ENCODE results near the gene SKIC3. TPM values are rescaled to one million over a fixed set of nuclear protein-coding genes. Genes with fewer than 3 reads are reported as not detected.

SKIC3 gene
- total and polyA plus RNA-seq, 2 experiments from 2014 or later: 75.1 to 111 TPM

GRCh38 chr5:95528565-95528964, 26.2 kb downstream of the SKIC3 start (continued):
- TF ChIP-seq REST (IDR thresholded peaks at IDR 0.05; ENCODE audit: unreplicated experiment): no peak

GRCh38 chr5:95526871-95527270, 27.9 kb downstream of the SKIC3 start:
- H2AFZ ChIP-seq: no peak overlapping the region
- H4K20me1 ChIP-seq (replicated peaks; ENCODE audit: insufficient read depth): no peaks in the 10 kb centered on the region
- no peaks in the 10 kb centered on the region for H3K9me3 Mint-ChIP-seq
- TF ChIP-seq ETS1 (IDR thresholded peaks at IDR 0.05): no peak
- TF ChIP-seq POLR2AphosphoS5 (IDR thresholded peaks at IDR 0.05; ENCODE audit: low read depth): no peak
- no peak for TF ChIP-seq EZH2phosphoT487 (IDR thresholded peaks at IDR 0.05; ENCODE audit: unreplicated experiment)
- TF ChIP-seq STAT1 (IDR thresholded peaks at IDR 0.05; ENCODE audit: unreplicated experiment): no peak
- TF ChIP-seq NANOG (IDR thresholded peaks at IDR 0.05; ENCODE audit: borderline replicate concordance): no peak
- TF ChIP-seq REST (IDR thresholded peaks at IDR 0.05; ENCODE audit: unreplicated experiment): no peak
- TF ChIP-seq ZNF331 (CRISPR knock-in tag; IDR thresholded peaks at IDR 0.05; ENCODE audit: low read depth): no peak
- TF ChIP-seq ZNF114 (CRISPR knock-in tag; IDR thresholded peaks at IDR 0.05): no peak
- no peak for TF ChIP-seq JUNB (IDR thresholded peaks at IDR 0.05; ENCODE audit: unreplicated experiment)
- TF ChIP-seq CREB1 (CRISPR knock-in tag; IDR thresholded peaks at IDR 0.05; ENCODE audit: low read depth): no peak
- no peak overlapping the region for H3K4me3 Mint-ChIP-seq
- H3K27ac Mint-ChIP-seq: no peak overlapping the region
- peaks cover 5% of the 10 kb centered on the region; the same call in 1 of the 2 replicates for H3K36me3 ChIP-seq (ENCODE audit: insufficient read depth)
- no peak overlapping the region for H3K4me2 ChIP-seq
- H3K27ac ChIP-seq (ENCODE audit: low read depth): no peak overlapping the region
- ATAC-seq (no peak), DNase-seq (ENCODE audit: low spot score) (no peak)
- peaks cover 5% of the 10 kb centered on the region; the same call in 2 of the 3 replicates for H3K4me1 Mint-ChIP-seq
- no peaks in the 10 kb centered on the region for H3K27me3 Mint-ChIP-seq (ENCODE audit: insufficient read depth, low read depth, poor library complexity)
- H3K36me3 Mint-ChIP-seq (ENCODE audit: low read depth): peaks cover 43% of the 10 kb centered on the region
- H3K9me2 ChIP-seq (ENCODE audit: insufficient read depth): no peaks in the 10 kb centered on the region
- H3F3A ChIP-seq (replicated peaks; ENCODE audit: low read depth): no peaks in the 10 kb centered on the region
- H3K4me1 ChIP-seq (ENCODE audit: insufficient read depth): peaks cover 12% of the 10 kb centered on the region
- H3K4me3 ChIP-seq: no peak overlapping the region
- no peaks in the 10 kb centered on the region for H3K27me3 ChIP-seq (ENCODE audit: insufficient read depth)
- no peaks in the 10 kb centered on the region for H3K79me2 ChIP-seq (replicated peaks; ENCODE audit: insufficient read depth)

All from GM23338 (cell line).